ENCODE data around the gene SLC9A2.

Gene SLC9A2

DNA sequence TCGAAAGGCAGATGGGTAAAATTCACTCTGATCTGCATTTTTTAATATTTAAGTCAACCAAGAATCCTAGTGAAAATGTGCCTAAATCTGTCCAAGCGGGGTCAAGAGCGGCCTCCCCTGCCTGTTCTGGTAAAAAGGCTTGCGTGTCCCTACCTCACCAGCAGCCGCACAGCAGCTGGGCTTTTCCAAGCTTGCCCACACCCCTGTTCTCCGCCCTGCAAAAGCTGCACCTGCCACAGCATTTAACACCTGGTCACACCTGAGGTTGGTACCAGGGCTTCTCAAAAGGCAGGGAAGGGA lies 116.7 kb downstream of the SLC9A2 start:
- H3K36me3 ChIP-seq: peaks cover 11% of the 10 kb centered on the region
- TF ChIP-seq, protein P1, sequence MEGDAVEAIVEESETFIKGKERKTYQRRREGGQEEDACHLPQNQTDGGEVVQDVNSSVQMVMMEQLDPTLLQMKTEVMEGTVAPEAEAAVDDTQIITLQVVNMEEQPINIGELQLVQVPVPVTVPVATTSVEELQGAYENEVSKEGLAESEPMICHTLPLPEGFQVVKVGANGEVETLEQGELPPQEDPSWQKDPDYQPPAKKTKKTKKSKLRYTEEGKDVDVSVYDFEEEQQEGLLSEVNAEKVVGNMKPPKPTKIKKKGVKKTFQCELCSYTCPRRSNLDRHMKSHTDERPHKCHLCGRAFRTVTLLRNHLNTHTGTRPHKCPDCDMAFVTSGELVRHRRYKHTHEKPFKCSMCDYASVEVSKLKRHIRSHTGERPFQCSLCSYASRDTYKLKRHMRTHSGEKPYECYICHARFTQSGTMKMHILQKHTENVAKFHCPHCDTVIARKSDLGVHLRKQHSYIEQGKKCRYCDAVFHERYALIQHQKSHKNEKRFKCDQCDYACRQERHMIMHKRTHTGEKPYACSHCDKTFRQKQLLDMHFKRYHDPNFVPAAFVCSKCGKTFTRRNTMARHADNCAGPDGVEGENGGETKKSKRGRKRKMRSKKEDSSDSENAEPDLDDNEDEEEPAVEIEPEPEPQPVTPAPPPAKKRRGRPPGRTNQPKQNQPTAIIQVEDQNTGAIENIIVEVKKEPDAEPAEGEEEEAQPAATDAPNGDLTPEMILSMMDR (IDR thresholded peaks at IDR 0.05): no peak
- no peaks in the 10 kb centered on the region for H3K27me3 ChIP-seq
- peak overlapping the region; percentile 75 for H3K27ac ChIP-seq
- H3K9me3 ChIP-seq: no peaks in the 10 kb centered on the region
- peaks cover 19 to 27% of the 10 kb centered on the region in 2 experiments for H3K4me1 ChIP-seq (ENCODE audit: control insufficient read depth in 1 of 2, insufficient read depth in 1 of 2, low read depth in 1 of 2, low read length in 1 of 2)
- H3K4me3 ChIP-seq (ENCODE audit: low read depth in 1 of 2, low read length in 1 of 2): peak overlapping the region; percentile 90 to 93

DNA sequence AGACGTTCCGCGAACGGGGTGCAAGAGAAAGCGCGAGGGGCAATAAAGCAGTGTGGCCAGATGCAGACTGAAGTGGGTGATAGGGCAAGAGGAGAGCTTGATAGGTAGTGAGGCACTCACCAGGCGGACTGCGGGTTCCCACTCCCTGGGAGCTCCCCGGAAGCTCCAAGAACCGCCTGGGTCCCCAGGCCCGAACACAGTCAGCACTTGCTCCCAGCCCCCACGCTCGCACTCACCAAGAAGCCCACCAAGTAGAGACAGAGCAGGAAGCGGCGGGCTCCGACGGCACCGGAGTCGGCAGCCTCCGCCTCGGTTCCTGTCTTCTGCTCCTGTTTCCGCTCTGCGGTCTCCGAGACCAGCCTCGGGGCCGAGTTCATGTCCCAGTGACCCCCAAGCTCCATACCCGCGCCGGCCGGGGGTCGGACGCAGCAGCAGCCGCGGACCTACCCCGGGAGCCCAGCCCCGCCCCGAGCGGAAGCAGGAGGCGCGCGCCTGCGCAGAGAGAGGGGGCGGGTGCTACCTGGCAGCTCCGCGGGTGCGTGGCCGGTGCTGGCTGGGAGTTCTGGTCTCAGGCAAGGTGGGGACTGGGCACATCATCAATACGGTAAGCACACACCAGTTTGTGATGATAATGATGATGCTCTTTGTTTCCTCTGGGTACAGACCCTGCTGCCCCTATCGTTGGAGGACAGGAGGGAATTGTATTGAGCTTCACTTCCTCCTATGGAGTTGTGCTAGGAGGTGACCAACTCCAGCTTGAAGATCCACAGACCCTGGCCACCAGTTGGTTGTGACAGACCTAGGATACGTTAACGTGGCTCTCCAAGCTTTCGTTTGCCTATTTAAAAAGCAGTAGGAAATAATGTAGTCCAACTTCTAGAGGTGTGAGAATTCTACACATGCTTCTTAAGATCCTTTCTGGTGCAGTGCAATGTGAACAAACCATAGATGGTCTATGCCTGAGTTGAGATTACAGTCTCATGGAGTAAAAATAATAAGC lies 117.4 kb downstream of the SLC9A2 start:
- TF ChIP-seq, protein P1 (IDR thresholded peaks at IDR 0.05): no peak
- Histone ChIP-seq H3K36me3 (peaks cover 5% of the 10 kb centered on the region), H3K27me3 (no peaks in the 10 kb centered on the region), H3K4me3 (ENCODE audit: low read depth in 1 of 2, low read length in 1 of 2) (peak overlapping the region; percentile 90 to 93), H3K9me3 (no peaks in the 10 kb centered on the region), H3K27ac (peak overlapping the region; percentile 75), H3K4me1 (ENCODE audit: control insufficient read depth in 1 of 2, insufficient read depth in 1 of 2, low read depth in 1 of 2, low read length in 1 of 2) (peaks cover 19 to 27% of the 10 kb centered on the region in 2 experiments)

DNA sequence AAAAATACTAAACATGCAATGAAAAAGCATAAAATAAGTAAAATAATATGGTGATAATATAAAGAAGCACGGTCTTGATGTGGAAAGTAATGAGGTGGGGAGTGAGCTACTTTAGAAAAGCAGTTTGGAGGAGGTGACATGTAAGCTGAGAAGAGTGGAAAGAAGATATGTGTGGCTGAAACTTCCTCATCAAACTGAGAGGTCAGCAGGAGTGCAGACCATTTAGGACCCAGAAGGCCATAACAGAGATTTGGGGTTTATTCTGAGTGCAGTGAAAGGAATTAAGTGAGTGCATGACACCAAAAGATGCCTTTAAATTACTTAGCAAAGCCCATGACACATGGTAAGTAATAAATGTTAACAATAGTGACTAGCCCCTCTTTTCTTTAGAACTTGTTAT lies 118.1 kb downstream of the SLC9A2 start:
- H3K27ac ChIP-seq: no peak overlapping the region
- no peaks in the 10 kb centered on the region for H3K9me3 ChIP-seq
- TF ChIP-seq, protein P1 (IDR thresholded peaks at IDR 0.05): no peak

DNA sequence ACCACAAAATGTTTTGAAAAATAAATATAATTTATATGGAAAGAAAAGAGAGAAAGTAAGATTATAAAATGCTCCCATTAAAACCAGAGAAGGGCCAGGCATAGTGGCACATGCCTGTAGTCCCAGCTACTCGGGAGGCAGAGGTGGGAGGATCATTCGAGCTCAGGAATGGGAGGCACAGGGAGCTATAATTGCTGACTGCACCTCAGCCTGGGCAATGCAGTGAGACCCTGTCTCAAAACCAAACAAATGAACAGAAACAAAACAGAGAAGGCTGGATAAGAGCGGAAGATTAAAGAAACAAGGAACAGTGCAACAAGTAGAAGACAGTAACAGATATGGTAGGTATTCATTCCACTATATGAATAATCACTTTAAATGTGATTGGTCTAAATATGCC lies 123.9 kb downstream of the SLC9A2 start:
- no peak overlapping the region for H3K27ac ChIP-seq
- no peaks in the 10 kb centered on the region for H3K27me3 ChIP-seq
- H3K4me3 ChIP-seq (ENCODE audit: low read depth in 1 of 2, low read length in 1 of 2): no peak overlapping the region
- no peaks in the 10 kb centered on the region for H3K9me3 ChIP-seq
- TF ChIP-seq, protein P1 (IDR thresholded peaks at IDR 0.05): no peak
- H3K36me3 ChIP-seq: no peaks in the 10 kb centered on the region
- H3K4me1 ChIP-seq (ENCODE audit: control insufficient read depth in 1 of 2, insufficient read depth in 1 of 2, low read depth in 1 of 2, low read length in 1 of 2): no peaks in the 10 kb centered on the region

More for the DNA sequence above, 118.1 kb downstream of the SLC9A2 start:
- no peaks in the 10 kb centered on the region for H3K27me3 ChIP-seq
- H3K4me3 ChIP-seq (ENCODE audit: low read depth in 1 of 2, low read length in 1 of 2): no peak overlapping the region
- peaks cover 19 to 27% of the 10 kb centered on the region in 2 experiments for H3K4me1 ChIP-seq (ENCODE audit: control insufficient read depth in 1 of 2, insufficient read depth in 1 of 2, low read depth in 1 of 2, low read length in 1 of 2)
- H3K36me3 ChIP-seq: no peaks in the 10 kb centered on the region

DNA sequence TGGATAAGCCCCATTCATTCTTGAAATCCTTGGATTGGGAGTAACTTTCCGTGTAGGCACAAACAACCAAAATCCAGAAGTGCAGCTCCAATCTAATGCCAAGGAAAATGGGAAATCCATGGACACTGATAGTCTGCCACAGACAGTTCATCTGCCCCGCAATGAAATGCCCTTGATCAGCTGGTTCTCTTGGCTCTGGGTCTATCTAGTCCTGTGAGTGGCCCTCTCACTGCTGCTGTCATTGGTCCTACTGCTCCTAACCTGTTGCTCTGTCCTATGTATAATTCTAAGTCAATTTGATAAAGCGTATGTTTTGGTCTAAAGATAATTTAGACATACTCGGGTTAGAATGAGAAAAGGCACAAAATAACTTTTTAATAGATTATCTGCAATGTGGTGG lies 128.8 kb downstream of the SLC9A2 start:
- no peaks in the 10 kb centered on the region for H3K9me3 ChIP-seq
- H3K4me3 ChIP-seq (ENCODE audit: low read depth in 1 of 2, low read length in 1 of 2): no peak overlapping the region
- no peaks in the 10 kb centered on the region for H3K36me3 ChIP-seq
- H3K27ac ChIP-seq: no peak overlapping the region
- H3K4me1 ChIP-seq (ENCODE audit: control insufficient read depth in 1 of 2, insufficient read depth in 1 of 2, low read depth in 1 of 2, low read length in 1 of 2): peaks cover 21 to 30% of the 10 kb centered on the region in 2 experiments
- TF ChIP-seq, protein P1 (IDR thresholded peaks at IDR 0.05): no peak
- H3K27me3 ChIP-seq: no peaks in the 10 kb centered on the region
